ENCODE results near the gene SLX4IP. TPM values are rescaled to one million over a fixed set of nuclear protein-coding genes. Genes with fewer than 3 reads are reported as not detected.

SLX4IP gene
- total and polyA plus RNA-seq, 2 of the 13 experiments (the other 11 are each of a cell fraction or from before 2014, with no cell fraction given), result 3.6 to 7.3 TPM

DNA sequence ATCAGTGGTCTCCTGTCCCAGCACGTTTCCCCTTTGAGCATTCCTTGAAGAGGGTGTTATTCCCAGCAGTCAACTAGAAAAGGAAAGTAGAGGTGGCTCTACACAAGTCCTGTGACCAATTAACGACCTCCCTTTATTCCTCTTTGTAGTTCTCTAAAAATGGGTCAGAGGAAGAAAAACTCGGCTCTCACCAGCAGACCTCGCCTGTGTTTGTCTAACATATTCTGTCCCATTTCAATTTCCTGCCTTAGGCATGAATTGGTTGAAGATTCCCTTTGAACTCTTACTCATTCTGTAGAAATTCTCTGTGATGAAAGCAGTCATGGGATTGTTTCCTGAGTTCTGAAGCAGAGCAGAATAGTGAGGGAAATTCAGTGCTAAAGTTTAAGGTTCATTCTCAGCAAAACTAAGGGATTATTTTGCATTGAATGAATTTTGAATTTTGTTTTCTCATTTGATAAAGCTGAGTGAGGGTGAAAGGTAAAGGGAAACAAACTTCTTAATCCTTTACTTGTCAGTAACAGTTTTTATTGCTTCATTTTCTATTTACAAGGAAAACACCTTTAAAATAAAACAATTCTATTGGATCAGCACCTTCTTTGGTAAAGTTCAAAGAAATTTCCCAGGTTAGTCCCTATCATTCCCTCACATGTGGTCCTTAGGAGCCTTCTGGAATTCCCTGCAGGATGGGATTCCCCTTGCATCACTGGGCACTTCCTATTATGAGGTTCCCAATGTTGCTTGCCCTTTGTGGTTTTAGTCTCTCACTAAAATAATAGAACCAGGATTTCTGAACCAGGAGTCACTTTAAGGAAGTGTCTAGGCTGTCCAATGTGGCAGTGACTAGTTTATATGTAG is 105.8 kb downstream of the SLX4IP start (continued):
- TF ChIP-seq NAIF1 (CRISPR knock-in tag; IDR thresholded peaks at IDR 0.05; ENCODE audit: borderline replicate concordance), result peak; percentile 54; the same call in 1 of the 2 replicates
- TF ChIP-seq, protein P1, sequence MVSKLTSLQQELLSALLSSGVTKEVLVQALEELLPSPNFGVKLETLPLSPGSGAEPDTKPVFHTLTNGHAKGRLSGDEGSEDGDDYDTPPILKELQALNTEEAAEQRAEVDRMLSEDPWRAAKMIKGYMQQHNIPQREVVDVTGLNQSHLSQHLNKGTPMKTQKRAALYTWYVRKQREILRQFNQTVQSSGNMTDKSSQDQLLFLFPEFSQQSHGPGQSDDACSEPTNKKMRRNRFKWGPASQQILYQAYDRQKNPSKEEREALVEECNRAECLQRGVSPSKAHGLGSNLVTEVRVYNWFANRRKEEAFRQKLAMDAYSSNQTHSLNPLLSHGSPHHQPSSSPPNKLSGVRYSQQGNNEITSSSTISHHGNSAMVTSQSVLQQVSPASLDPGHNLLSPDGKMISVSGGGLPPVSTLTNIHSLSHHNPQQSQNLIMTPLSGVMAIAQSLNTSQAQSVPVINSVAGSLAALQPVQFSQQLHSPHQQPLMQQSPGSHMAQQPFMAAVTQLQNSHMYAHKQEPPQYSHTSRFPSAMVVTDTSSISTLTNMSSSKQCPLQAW (CRISPR knock-in tag; IDR thresholded peaks at IDR 0.05), result peak; percentile 71
- peak; percentile 90 for TF ChIP-seq TBX2 (CRISPR knock-in tag; IDR thresholded peaks at IDR 0.05; ENCODE audit: borderline replicate concordance)
- TF ChIP-seq, protein P2, sequence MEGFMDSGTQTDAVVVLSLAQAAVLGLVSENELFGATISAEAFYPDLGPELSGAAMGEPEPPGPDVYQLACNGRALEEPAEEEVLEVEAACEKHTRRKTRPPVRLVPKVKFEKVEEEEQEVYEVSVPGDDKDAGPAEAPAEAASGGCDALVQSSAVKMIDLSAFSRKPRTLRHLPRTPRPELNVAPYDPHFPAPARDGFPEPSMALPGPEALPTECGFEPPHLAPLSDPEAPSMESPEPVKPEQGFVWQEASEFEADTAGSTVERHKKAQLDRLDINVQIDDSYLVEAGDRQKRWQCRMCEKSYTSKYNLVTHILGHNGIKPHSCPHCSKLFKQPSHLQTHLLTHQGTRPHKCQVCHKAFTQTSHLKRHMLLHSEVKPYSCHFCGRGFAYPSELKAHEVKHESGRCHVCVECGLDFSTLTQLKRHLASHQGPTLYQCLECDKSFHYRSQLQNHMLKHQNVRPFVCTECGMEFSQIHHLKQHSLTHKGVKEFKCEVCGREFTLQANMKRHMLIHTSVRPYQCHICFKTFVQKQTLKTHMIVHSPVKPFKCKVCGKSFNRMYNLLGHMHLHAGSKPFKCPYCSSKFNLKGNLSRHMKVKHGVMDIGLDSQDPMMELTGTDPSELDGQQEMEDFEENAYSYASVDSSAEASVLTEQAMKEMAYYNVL (CRISPR knock-in tag; IDR thresholded peaks at IDR 0.05; ENCODE audit: borderline replicate concordance), result peak; percentile 97
- TF ChIP-seq NR2F1 (CRISPR knock-in tag; IDR thresholded peaks at IDR 0.05), result peak in 1 of 2 experiments; percentile 13; a peak in 2 of 4 replicates
- no peak for TF ChIP-seq ZNF251 (CRISPR knock-in tag; IDR thresholded peaks at IDR 0.05)
- TF ChIP-seq, protein P3, sequence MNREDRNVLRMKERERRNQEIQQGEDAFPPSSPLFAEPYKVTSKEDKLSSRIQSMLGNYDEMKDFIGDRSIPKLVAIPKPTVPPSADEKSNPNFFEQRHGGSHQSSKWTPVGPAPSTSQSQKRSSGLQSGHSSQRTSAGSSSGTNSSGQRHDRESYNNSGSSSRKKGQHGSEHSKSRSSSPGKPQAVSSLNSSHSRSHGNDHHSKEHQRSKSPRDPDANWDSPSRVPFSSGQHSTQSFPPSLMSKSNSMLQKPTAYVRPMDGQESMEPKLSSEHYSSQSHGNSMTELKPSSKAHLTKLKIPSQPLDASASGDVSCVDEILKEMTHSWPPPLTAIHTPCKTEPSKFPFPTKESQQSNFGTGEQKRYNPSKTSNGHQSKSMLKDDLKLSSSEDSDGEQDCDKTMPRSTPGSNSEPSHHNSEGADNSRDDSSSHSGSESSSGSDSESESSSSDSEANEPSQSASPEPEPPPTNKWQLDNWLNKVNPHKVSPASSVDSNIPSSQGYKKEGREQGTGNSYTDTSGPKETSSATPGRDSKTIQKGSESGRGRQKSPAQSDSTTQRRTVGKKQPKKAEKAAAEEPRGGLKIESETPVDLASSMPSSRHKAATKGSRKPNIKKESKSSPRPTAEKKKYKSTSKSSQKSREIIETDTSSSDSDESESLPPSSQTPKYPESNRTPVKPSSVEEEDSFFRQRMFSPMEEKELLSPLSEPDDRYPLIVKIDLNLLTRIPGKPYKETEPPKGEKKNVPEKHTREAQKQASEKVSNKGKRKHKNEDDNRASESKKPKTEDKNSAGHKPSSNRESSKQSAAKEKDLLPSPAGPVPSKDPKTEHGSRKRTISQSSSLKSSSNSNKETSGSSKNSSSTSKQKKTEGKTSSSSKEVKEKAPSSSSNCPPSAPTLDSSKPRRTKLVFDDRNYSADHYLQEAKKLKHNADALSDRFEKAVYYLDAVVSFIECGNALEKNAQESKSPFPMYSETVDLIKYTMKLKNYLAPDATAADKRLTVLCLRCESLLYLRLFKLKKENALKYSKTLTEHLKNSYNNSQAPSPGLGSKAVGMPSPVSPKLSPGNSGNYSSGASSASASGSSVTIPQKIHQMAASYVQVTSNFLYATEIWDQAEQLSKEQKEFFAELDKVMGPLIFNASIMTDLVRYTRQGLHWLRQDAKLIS (CRISPR knock-in tag; IDR thresholded peaks at IDR 0.05), result peak; percentile 36; the same call in 1 of the 2 replicates
- TF ChIP-seq SIX1 (CRISPR knock-in tag; IDR thresholded peaks at IDR 0.05; ENCODE audit: borderline replicate concordance), result peak; percentile 66; the same call in 1 of the 2 replicates
- TF ChIP-seq ZNF83 (CRISPR knock-in tag; IDR thresholded peaks at IDR 0.05; ENCODE audit: borderline replicate concordance), result no peak
- TF ChIP-seq ZNF547 (CRISPR knock-in tag; IDR thresholded peaks at IDR 0.05), result no peak
- TF ChIP-seq RXRB (CRISPR knock-in tag; IDR thresholded peaks at IDR 0.05; ENCODE audit: borderline replicate concordance), result peak; percentile 91
- peak; percentile 58; the same call in 2 of the 3 replicates for TF ChIP-seq MXI1 (IDR thresholded peaks at IDR 0.05; ENCODE audit: borderline replicate concordance, low read depth, low read length)
- peak; percentile 40; the same call in 1 of the 2 replicates for TF ChIP-seq ZZZ3 (CRISPR knock-in tag; IDR thresholded peaks at IDR 0.05; ENCODE audit: borderline replicate concordance)
- TF ChIP-seq CENPT (CRISPR knock-in tag; IDR thresholded peaks at IDR 0.05; ENCODE audit: low read depth), result no peak
- no peak for TF ChIP-seq DR1 (CRISPR knock-in tag; IDR thresholded peaks at IDR 0.05)
- TF ChIP-seq, protein P4, sequence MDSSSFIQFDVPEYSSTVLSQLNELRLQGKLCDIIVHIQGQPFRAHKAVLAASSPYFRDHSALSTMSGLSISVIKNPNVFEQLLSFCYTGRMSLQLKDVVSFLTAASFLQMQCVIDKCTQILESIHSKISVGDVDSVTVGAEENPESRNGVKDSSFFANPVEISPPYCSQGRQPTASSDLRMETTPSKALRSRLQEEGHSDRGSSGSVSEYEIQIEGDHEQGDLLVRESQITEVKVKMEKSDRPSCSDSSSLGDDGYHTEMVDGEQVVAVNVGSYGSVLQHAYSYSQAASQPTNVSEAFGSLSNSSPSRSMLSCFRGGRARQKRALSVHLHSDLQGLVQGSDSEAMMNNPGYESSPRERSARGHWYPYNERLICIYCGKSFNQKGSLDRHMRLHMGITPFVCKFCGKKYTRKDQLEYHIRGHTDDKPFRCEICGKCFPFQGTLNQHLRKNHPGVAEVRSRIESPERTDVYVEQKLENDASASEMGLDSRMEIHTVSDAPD (CRISPR knock-in tag; IDR thresholded peaks at IDR 0.05), result 0 out of 2 replicates have a peak, but pooled peaks have one; percentile 41
- TF ChIP-seq TBL1XR1 (IDR thresholded peaks at IDR 0.05; ENCODE audit: borderline replicate concordance, low read length, partially characterized antibody), result no peak
